ENCODE data around the gene OCA2. TPM values are rescaled to one million over a fixed set of nuclear protein-coding genes. Genes with fewer than 3 reads are reported as not detected.

OCA2 gene
- total RNA-seq, 2 experiments from 2014 or later, result not detected

GRCh38 chr15:27871902-27872260, 227.2 kb downstream of the OCA2 start:
- no peaks in the 10 kb centered on the region for H3K36me3 ChIP-seq (ENCODE audit: insufficient read depth, low read length)
- intact Hi-C loops (cut with micrococcal nuclease; ENCODE audit: unreplicated experiment), result no loop called here
- no peaks in the 10 kb centered on the region for H4K20me1 ChIP-seq (ENCODE audit: insufficient read depth, low read length)
- DNase-seq (ENCODE audit: low spot score), result no peak
- no peak overlapping the region for H2AFZ ChIP-seq (ENCODE audit: low read length)
- H3K4me3 ChIP-seq (ENCODE audit: low read depth, low read length, poor library complexity, severe bottlenecking), result no peak overlapping the region
- no peaks in the 10 kb centered on the region for H3K79me2 ChIP-seq (ENCODE audit: insufficient read depth, low read depth, low read length)
- ChIA-PET POLR2A (no interaction called here), CTCF (ENCODE audit: unreplicated experiment) (no interaction called here)
- H3K4me1 ChIP-seq (ENCODE audit: insufficient read depth, low read length, poor library complexity, severe bottlenecking), result no peaks in the 10 kb centered on the region
- H3K9me2 ChIP-seq (ENCODE audit: insufficient read depth, low read length), result no peaks in the 10 kb centered on the region
- H3K9me3 ChIP-seq (ENCODE audit: low read length), result no peaks in the 10 kb centered on the region
- no peak overlapping the region for H3K27ac ChIP-seq (ENCODE audit: low read depth, low read length, poor library complexity, severe bottlenecking)
- BruUV-seq (replicated peaks), result no TSS peak
- TF ChIP-seq CTCF (conservative IDR thresholded peaks at IDR 0.05; ENCODE audit: low read length), result no peak
- no peak for TF ChIP-seq EZH2phosphoT487 (IDR thresholded peaks at IDR 0.05; ENCODE audit: borderline replicate concordance, low read depth, low read length)
- no peak overlapping the region for H3K4me2 ChIP-seq (ENCODE audit: low read length)

- Histone ChIP-seq H3K36me3 (ENCODE audit: insufficient read depth, low read length) (no peaks in the 10 kb centered on the region), H3K4me3 (ENCODE audit: low read depth, low read length, poor library complexity, severe bottlenecking) (no peak overlapping the region), H3K27ac (ENCODE audit: low read depth, low read length, poor library complexity, severe bottlenecking) (no peak overlapping the region), H2AFZ (ENCODE audit: low read length) (no peak overlapping the region), H3K9me2 (ENCODE audit: insufficient read depth, low read length) (no peaks in the 10 kb centered on the region), H3K4me1 (ENCODE audit: insufficient read depth, low read length, poor library complexity, severe bottlenecking) (no peaks in the 10 kb centered on the region), H4K20me1 (ENCODE audit: insufficient read depth, low read length) (no peaks in the 10 kb centered on the region), H3K4me2 (ENCODE audit: low read length) (no peak overlapping the region), H3K79me2 (ENCODE audit: insufficient read depth, low read depth, low read length) (no peaks in the 10 kb centered on the region), H3K9me3 (ENCODE audit: low read length) (no peaks in the 10 kb centered on the region)
- BruUV-seq (replicated peaks), result no TSS peak
- no peak for TF ChIP-seq EZH2phosphoT487 (IDR thresholded peaks at IDR 0.05; ENCODE audit: borderline replicate concordance, low read depth, low read length)
- TF ChIP-seq CTCF (conservative IDR thresholded peaks at IDR 0.05; ENCODE audit: low read length), result no peak
- no peak for DNase-seq (ENCODE audit: low spot score)
- CTCF ChIA-PET (ENCODE audit: unreplicated experiment), result no interaction called here
- intact Hi-C loops (cut with micrococcal nuclease; ENCODE audit: unreplicated experiment), result no loop called here
- POLR2A ChIA-PET, result no interaction called here
Measured at GRCh38 chr15:27871078-27871901, 227.8 kb downstream of the OCA2 start.

- ChIA-PET CTCF (ENCODE audit: unreplicated experiment) (no interaction called here), POLR2A (no interaction called here)
- Histone ChIP-seq H3K4me3 (ENCODE audit: low read depth, low read length, poor library complexity, severe bottlenecking) (no peak overlapping the region), H3K36me3 (ENCODE audit: insufficient read depth, low read length) (no peaks in the 10 kb centered on the region), H3K9me2 (ENCODE audit: insufficient read depth, low read length) (no peaks in the 10 kb centered on the region), H4K20me1 (ENCODE audit: insufficient read depth, low read length) (no peaks in the 10 kb centered on the region), H3K4me1 (ENCODE audit: insufficient read depth, low read length, poor library complexity, severe bottlenecking) (no peaks in the 10 kb centered on the region), H3K27ac (ENCODE audit: low read depth, low read length, poor library complexity, severe bottlenecking) (no peak overlapping the region), H2AFZ (ENCODE audit: low read length) (no peak overlapping the region), H3K4me2 (ENCODE audit: low read length) (no peak overlapping the region), H3K9me3 (ENCODE audit: low read length) (no peaks in the 10 kb centered on the region), H3K79me2 (ENCODE audit: insufficient read depth, low read depth, low read length) (no peaks in the 10 kb centered on the region)
- no peak for DNase-seq (ENCODE audit: low spot score)
- BruUV-seq (replicated peaks), result no TSS peak
- TF ChIP-seq CTCF (conservative IDR thresholded peaks at IDR 0.05; ENCODE audit: low read length), result no peak
- intact Hi-C loops (cut with micrococcal nuclease; ENCODE audit: unreplicated experiment), result no loop called here
Measured at GRCh38 chr15:27870320-27870719, 228.8 kb downstream of the OCA2 start.
